Measurements from ENCODE around the gene C4orf50. TPM values are rescaled to one million over a fixed set of nuclear protein-coding genes. Genes with fewer than 3 reads are reported as not detected.

C4orf50 gene
- total RNA-seq, 8 experiments from 2014 or later, result 0.09 to 1.2 (median 0.39) TPM

DNA sequence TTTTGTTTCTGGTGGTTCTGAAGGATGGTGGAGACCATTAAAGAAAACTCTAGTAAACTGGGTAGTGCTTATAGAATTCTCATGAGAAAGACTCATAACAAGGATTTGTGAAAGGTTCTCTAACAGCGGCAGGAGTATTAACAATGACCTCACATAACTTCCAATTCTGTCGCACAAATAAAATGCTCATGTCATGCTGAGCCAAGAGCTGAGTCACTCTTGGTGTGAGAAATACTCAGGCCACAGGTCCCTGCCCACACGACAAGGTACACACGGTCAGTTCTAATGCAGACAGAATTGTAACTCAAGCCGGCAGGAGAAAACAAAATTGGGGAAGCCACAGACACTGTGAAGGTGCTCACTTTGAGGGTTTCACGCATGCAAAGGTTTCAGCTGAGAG lies 34.4 kb upstream of the C4orf50 start:
- H3K4me1 ChIP-seq (replicated peaks in 1 of 2), result no peaks in the 10 kb centered on the region
- H3K4me3 ChIP-seq, result no peak overlapping the region
- WGBS, 10 experiments, result 35 to 88% (median 59%) methylated on average over 2 to 6 of the region's 6 CpGs; no CpG with 5 or more reads in 2 of the 10 experiments
- peak in 2 of 8 experiments; percentile 61 to 62 for ATAC-seq (replicated peaks in 6 of 8)
- in situ Hi-C loops (cut with MboI; ENCODE audit: low pct_unique_long_range_greater_than_20kb in 2 of 9, low sequenced_read_pairs in 9 of 9, unreplicated experiment in 9 of 9), result no loop called here
- no peak overlapping the region for H3K27ac ChIP-seq

DNA sequence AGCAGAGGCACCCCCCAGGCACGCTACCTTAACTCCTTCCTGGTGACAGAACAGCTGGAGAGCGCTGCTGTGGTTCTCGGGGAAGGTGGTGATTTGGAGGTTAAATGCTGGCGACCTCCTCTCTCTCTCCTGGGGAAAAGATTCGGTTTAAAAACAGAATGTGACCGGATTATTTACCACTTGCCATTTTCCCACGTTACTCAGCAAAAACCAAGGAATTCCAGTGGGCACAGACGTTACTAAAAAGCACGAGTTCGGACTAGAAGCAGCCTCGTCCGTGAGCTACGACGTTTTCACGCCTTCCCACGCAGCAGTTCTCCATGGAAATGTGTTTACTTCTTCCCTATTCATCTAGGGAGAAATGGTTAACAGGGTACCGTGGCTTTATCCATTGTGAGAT lies 32.3 kb upstream of the C4orf50 start:
- Histone ChIP-seq H3K4me1 (replicated peaks in 1 of 2) (no peaks in the 10 kb centered on the region), H3K4me3 (no peak overlapping the region), H3K27ac (no peak overlapping the region)
- WGBS, 10 experiments, result 8 to 100% (median 40%) methylated on average over 1 to 16 of the region's 17 CpGs; no CpG with 5 or more reads in 1 of the 10 experiments
- no peak for ATAC-seq (replicated peaks in 6 of 8)
- in situ Hi-C loops (cut with MboI; ENCODE audit: low pct_unique_long_range_greater_than_20kb in 2 of 9, low sequenced_read_pairs in 9 of 9, unreplicated experiment in 9 of 9), result no loop called here

DNA sequence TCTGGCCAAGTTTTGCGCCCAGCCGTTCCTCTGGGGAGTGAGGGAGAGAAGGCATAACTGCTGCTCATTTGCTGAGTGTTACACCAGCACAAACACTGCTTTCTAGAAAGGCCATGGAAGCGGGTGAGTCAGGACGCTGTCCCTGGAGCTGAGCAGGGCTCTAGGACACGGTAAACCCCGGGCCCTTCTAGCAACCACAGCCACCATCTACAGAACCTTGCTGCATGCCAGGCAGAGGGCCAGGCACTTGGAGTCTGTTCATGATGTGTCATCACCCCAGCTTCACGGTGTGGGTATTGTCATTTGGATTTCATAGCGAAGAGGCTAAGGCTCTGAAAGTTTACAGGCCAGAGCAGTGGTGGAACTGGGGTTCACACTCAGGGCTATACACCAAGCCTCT lies 31.8 kb upstream of the C4orf50 start:
- WGBS, 10 experiments, result 11 to 100% (median 74%) methylated on average over 1 to 7 of the region's 8 CpGs; no CpG with 5 or more reads in 2 of the 10 experiments
- ATAC-seq (replicated peaks in 6 of 8), result no peak
- in situ Hi-C loops (cut with MboI; ENCODE audit: low pct_unique_long_range_greater_than_20kb in 2 of 9, low sequenced_read_pairs in 9 of 9, unreplicated experiment in 9 of 9), result no loop called here
- Histone ChIP-seq H3K4me1 (replicated peaks in 1 of 2) (no peaks in the 10 kb centered on the region), H3K4me3 (no peak overlapping the region), H3K27ac (no peak overlapping the region)

DNA sequence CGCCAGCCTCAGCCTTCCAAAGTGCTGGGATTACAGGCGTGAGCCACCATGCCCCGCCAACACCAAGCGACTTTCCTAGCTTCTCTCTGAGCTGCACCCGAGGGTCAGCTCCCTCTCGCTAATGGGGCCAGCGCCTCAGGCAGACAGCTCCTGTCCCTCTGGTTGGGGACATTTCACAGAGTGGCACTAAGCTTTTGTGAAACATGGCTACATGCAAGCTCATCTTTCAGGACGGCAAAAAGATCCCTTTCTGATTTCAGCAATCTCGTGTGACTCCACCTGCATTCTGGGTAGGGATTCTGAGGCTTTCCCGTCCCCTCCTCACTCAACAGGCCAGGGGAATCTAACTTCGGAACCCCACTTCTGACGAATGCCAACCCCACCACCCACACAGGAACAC lies 31.0 kb upstream of the C4orf50 start:
- Histone ChIP-seq H3K4me3 (no peak overlapping the region), H3K27ac (no peak overlapping the region), H3K4me1 (replicated peaks in 1 of 2) (no peaks in the 10 kb centered on the region)
- in situ Hi-C loops (cut with MboI; ENCODE audit: low pct_unique_long_range_greater_than_20kb in 2 of 9, low sequenced_read_pairs in 9 of 9, unreplicated experiment in 9 of 9), result no loop called here
- no peak for ATAC-seq (replicated peaks in 6 of 8)
- WGBS, 10 experiments, result 13 to 80% (median 60%) methylated on average over 1 to 5 of the region's 12 CpGs; no CpG with 5 or more reads in 4 of the 10 experiments

DNA sequence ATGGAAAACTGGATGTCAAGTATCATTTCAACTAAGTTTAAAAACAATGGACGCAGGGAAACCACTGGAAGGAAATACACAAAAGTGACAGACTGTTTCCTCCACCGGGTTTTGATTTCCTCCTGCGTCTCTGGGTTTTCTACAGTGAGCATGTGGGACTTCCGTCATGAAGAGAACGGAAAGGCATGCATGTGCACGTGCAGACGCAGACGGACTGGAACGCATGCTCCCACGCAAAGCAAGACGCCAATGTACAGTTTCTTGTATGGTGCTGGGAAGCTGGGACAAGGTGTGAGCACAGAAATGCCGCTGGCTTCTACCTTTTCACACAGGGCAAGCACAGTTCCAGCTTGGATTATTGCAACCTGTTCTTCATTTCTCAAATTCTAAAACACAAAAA lies 30.3 kb upstream of the C4orf50 start:
- in situ Hi-C loops (cut with MboI; ENCODE audit: low pct_unique_long_range_greater_than_20kb in 2 of 9, low sequenced_read_pairs in 9 of 9, unreplicated experiment in 9 of 9), result no loop called here

DNA sequence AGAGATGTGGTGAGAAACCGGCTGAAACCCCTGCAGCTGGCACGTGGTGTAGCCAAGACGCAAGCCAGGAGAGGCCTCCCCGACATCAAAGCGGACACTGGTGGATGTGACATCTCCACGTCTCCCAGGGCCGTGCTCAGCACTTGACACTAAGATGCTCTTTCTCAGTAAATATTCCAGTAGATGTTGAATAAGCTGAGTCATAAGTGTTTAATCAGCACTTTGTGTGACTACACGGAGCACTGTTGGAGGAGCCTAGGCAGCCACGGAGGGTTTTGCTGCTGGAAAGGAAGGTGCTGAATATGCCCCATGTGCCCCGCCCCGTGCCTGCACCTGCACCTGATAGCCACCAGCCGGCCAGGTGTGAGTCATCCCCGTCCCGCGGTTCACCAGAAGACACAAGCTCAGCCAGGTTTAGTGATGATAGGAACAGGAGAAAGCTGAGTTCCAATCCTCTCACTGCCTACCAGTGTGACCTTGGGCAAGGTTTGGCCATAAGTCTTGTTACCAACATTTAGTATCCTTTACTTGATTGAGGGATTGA lies 29.0 kb upstream of the C4orf50 start:
- ATAC-seq (replicated peaks in 6 of 8), result no peak
- in situ Hi-C loops (cut with MboI; ENCODE audit: low pct_unique_long_range_greater_than_20kb in 2 of 9, low sequenced_read_pairs in 9 of 9, unreplicated experiment in 9 of 9), result no loop called here
- Histone ChIP-seq H3K27ac (no peak overlapping the region), H3K4me3 (no peak overlapping the region), H3K4me1 (replicated peaks in 1 of 2) (no peaks in the 10 kb centered on the region)
- 25 to 90% (median 86%) methylated on average over 2 to 13 of the region's 15 CpGs; no CpG with 5 or more reads in 5 of the 10 experiments for WGBS, 10 experiments

More for the DNA sequence above, 30.3 kb upstream of the C4orf50 start:
- no peak for ATAC-seq (replicated peaks in 6 of 8)
- 9 to 94% (median 83%) methylated on average over 2 to 11 of the region's 12 CpGs; no CpG with 5 or more reads in 1 of the 10 experiments for WGBS, 10 experiments
- H3K4me3 ChIP-seq, result no peak overlapping the region
- H3K4me1 ChIP-seq (replicated peaks in 1 of 2), result no peaks in the 10 kb centered on the region
- no peak overlapping the region for H3K27ac ChIP-seq

DNA sequence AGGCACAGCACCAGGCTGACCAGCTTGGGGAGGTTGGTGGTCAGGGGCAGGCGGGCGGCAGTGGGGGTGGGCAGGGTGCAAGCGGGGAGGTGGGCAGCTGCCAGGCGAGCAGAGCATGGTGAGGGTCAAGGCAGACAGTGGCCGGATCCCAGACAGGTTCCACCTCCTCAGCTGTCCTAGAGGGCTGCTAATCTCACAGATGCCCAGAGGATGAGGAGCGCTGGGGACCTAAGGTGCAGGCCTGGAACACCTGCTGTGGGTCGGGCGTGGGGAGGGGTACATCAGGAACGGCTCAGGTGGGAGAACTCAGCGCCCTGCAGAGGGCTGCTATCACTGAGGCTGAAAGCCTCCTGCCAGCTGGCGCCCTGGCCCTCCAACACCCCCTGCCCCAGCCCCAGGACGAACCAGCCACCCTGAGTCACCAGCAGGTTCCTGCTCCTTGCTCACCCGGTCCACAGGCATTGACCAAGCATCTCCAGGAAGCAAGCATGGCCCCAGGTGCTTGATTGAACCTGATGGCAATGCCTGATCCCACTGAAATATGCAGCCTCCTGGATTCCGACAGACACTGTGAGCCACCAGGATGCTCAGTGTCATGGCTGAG lies 28.4 kb upstream of the C4orf50 start:
- Histone ChIP-seq H3K4me1 (replicated peaks in 1 of 2) (no peaks in the 10 kb centered on the region), H3K27ac (no peak overlapping the region), H3K4me3 (no peak overlapping the region)
- in situ Hi-C loops (cut with MboI; ENCODE audit: low pct_unique_long_range_greater_than_20kb in 2 of 9, low sequenced_read_pairs in 9 of 9, unreplicated experiment in 9 of 9), result no loop called here
- 0 to 53% methylated on average over 1 to 3 of the region's 14 CpGs; no CpG with 5 or more reads in 8 of the 10 experiments for WGBS, 10 experiments
- ATAC-seq (replicated peaks in 6 of 8), result no peak

DNA sequence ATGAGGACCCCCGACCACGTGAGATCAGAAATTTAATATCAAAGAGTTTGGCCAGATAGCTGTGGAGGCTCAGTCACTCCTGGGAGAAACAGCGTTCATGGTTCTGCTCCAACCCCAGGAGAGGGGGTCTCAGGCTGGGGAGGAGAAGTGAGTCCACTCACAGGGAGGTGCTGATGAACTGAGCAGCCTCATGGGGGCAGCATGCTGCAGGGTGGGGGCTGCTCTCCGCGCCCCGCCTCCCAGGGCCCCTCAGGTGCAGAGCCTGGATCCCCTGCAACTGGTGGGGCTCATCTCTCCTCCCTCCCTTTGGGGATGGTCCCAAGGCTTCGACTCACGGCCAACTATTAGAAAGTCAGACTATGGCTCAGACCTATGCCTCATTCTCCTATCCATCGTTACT lies 26.6 kb upstream of the C4orf50 start:
- Histone ChIP-seq H3K27ac (no peak overlapping the region), H3K4me1 (replicated peaks in 1 of 2) (no peaks in the 10 kb centered on the region), H3K4me3 (no peak overlapping the region)
- in situ Hi-C loops (cut with MboI; ENCODE audit: low pct_unique_long_range_greater_than_20kb in 2 of 9, low sequenced_read_pairs in 9 of 9, unreplicated experiment in 9 of 9), result no loop called here
- no peak for ATAC-seq (replicated peaks in 6 of 8)
- 0 to 47% (median 24%) methylated on average over 1 to 4 of the region's 9 CpGs; no CpG with 5 or more reads in 2 of the 10 experiments for WGBS, 10 experiments

DNA sequence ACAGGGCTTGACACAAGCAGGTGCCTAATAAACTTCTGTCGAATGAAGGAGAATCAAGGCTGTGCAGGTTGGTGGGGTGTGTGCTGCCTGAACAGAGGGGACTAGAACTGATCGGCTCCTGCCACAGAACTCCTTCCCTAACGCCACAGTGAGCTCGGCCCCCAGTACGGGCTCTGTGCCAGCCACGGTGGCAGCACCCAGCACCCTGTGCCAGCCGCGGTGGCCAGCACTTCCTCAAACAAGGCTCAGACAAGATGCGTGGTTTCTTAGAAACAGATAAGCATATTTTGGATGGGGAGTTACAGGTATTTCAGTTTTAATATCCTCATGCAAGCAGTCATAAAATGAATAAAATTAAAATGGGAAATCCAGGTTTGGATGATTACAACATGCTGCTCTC lies 26.0 kb upstream of the C4orf50 start:
- H3K4me3 ChIP-seq, result no peak overlapping the region
- in situ Hi-C loops (cut with MboI; ENCODE audit: low pct_unique_long_range_greater_than_20kb in 2 of 9, low sequenced_read_pairs in 9 of 9, unreplicated experiment in 9 of 9), result no loop called here
- H3K4me1 ChIP-seq (replicated peaks in 1 of 2), result no peaks in the 10 kb centered on the region
- H3K27ac ChIP-seq, result no peak overlapping the region
- ATAC-seq (replicated peaks in 6 of 8), result no peak
- WGBS, 10 experiments, result 29 to 78% (median 44%) methylated on average over 1 to 8 of the region's 9 CpGs; no CpG with 5 or more reads in 4 of the 10 experiments

DNA sequence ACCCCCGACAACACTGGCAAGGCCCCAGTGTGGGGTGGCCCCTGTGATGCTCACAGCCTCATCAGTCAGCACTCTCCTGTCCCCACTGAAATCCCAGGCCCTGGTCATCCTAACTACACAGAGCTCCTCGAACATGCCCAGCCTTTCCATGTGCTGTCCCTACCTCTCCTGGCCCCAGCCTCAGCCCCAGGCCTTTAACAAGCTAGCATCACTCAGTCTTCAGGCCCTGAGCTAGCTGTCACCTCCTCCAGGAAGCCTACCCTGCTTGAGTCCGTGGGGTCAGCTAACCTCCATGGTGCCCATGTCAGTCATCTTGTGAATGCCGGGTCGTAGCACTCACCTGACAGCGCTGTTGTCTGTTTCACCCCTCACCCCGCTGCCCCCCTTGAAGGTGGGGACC lies 25.6 kb upstream of the C4orf50 start:
- Histone ChIP-seq H3K4me1 (replicated peaks in 1 of 2) (no peaks in the 10 kb centered on the region), H3K4me3 (no peak overlapping the region), H3K27ac (no peak overlapping the region)
- no peak for ATAC-seq (replicated peaks in 6 of 8)
- 0 to 89% (median 82%) methylated on average over 1 to 3 of the region's 7 CpGs; no CpG with 5 or more reads in 7 of the 10 experiments for WGBS, 10 experiments
- in situ Hi-C loops (cut with MboI; ENCODE audit: low pct_unique_long_range_greater_than_20kb in 2 of 9, low sequenced_read_pairs in 9 of 9, unreplicated experiment in 9 of 9), result no loop called here

DNA sequence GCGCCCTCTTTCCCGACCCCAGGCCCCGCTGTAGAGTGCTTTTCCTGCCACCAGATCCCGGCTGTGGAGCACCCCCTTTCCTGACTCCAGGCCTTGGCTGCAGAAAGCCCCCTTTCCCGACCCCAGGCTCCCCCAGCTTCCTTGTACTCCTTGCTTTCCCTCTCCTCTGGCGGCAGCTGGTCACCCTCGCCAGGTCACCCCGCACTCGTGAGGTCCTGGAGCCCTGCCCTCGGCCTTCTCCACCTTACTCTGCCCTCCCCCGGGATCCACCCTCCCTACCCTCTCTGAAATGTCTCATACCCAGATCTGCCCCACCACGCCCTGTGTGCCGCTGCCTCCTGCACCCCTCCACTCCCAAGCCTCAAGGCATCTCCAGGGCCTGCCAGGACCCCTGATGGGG lies 25.0 kb upstream of the C4orf50 start:
- Histone ChIP-seq H3K27ac (no peak overlapping the region), H3K4me3 (no peak overlapping the region), H3K4me1 (replicated peaks in 1 of 2) (no peaks in the 10 kb centered on the region)
- no CpG with 5 or more reads among the region's 13 CpGs for WGBS, 10 experiments
- no peak for ATAC-seq (replicated peaks in 6 of 8)
- in situ Hi-C loops (cut with MboI; ENCODE audit: low pct_unique_long_range_greater_than_20kb in 2 of 9, low sequenced_read_pairs in 9 of 9, unreplicated experiment in 9 of 9), result no loop called here

DNA sequence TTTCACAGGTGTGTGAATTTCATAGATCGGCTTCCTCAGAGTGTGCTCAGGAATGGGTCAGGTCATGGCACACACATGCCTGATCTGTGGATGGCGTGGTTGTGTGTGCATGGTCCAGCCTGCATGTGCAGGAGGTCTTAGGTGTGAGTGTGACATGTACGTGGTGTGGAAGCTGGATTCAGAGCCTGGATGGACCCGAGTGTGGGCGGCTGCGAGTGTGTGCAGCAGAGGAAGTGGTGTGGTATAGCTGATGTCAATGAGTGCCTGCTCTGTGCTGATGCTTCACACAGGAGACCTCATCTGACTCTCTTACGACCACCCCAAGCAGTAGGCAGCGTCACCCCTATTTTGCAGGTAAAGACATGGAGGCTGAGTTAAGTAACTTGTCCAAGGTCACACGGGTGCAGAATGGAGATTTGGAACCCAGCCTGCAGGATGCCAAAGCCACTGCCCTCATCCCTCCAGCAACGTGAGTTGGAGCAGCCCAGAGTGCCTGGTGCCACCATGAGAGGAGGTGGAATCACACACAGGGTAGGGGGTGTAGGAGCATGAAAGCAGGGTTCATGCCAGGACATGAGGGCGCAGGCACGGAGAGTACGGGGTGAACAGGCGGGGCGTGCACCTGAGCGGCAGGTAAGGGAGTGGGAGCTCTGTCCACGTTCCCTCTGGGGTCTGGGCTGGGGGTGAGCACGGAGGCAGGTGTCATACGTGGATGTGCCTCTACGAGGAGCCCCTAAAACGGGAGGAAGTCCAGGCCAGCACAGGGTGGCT lies 24.2 kb upstream of the C4orf50 start:
- ATAC-seq (replicated peaks in 6 of 8), result no peak
- no peaks in the 10 kb centered on the region for H3K4me1 ChIP-seq (replicated peaks in 1 of 2)
- WGBS, 10 experiments, result 27 to 100% (median 71%) methylated on average over 1 to 12 of the region's 21 CpGs; no CpG with 5 or more reads in 4 of the 10 experiments
- H3K4me3 ChIP-seq, result no peak overlapping the region
- no peak overlapping the region for H3K27ac ChIP-seq
- in situ Hi-C loops (cut with MboI; ENCODE audit: low pct_unique_long_range_greater_than_20kb in 2 of 9, low sequenced_read_pairs in 9 of 9, unreplicated experiment in 9 of 9), result no loop called here

DNA sequence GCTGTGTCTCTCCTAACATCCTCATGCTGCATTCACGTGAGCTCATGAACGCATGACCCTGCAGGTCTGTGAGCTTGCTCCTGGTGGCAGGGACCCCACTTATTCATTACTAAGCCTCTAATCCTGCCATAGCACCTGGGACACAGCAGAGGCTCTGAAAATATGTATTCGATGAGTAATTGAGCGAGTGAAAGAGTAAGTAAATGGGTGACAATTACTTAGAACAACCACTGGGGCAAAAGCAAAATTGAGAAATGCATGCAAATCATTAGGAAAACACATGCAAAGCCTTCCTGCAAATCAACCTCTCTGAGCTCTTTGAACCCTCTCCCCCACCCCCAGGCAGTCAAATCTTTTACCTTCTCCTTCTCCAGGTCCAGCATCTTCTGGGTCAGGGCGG lies 23.6 kb upstream of the C4orf50 start:
- Histone ChIP-seq H3K27ac (no peak overlapping the region), H3K4me1 (replicated peaks in 1 of 2) (no peaks in the 10 kb centered on the region), H3K4me3 (no peak overlapping the region)
- WGBS, 10 experiments, result 43 to 100% (median 74%) methylated on average over 2 to 5 of the region's 5 CpGs; no CpG with 5 or more reads in 2 of the 10 experiments
- ATAC-seq (replicated peaks in 6 of 8), result peak in 1 of 8 experiments; percentile 20
- in situ Hi-C loops (cut with MboI; ENCODE audit: low pct_unique_long_range_greater_than_20kb in 2 of 9, low sequenced_read_pairs in 9 of 9, unreplicated experiment in 9 of 9), result no loop called here

Data from motor neuron (in vitro differentiated cells).